ENCODE measurements around the gene MFNG.

Gene MFNG

GRCh38 chr22:37445501-37445900, 40.7 kb downstream of the MFNG start:
- H3K4me3 ChIP-seq (ENCODE audit: low read length), result no peak overlapping the region
- TF ChIP-seq, protein P1, sequence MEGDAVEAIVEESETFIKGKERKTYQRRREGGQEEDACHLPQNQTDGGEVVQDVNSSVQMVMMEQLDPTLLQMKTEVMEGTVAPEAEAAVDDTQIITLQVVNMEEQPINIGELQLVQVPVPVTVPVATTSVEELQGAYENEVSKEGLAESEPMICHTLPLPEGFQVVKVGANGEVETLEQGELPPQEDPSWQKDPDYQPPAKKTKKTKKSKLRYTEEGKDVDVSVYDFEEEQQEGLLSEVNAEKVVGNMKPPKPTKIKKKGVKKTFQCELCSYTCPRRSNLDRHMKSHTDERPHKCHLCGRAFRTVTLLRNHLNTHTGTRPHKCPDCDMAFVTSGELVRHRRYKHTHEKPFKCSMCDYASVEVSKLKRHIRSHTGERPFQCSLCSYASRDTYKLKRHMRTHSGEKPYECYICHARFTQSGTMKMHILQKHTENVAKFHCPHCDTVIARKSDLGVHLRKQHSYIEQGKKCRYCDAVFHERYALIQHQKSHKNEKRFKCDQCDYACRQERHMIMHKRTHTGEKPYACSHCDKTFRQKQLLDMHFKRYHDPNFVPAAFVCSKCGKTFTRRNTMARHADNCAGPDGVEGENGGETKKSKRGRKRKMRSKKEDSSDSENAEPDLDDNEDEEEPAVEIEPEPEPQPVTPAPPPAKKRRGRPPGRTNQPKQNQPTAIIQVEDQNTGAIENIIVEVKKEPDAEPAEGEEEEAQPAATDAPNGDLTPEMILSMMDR (IDR thresholded peaks at IDR 0.05; ENCODE audit: insufficient read depth, low read depth, low read length, missing control alignments), result no peak
- no peak for DNase-seq (ENCODE audit: low read depth)

DNA sequence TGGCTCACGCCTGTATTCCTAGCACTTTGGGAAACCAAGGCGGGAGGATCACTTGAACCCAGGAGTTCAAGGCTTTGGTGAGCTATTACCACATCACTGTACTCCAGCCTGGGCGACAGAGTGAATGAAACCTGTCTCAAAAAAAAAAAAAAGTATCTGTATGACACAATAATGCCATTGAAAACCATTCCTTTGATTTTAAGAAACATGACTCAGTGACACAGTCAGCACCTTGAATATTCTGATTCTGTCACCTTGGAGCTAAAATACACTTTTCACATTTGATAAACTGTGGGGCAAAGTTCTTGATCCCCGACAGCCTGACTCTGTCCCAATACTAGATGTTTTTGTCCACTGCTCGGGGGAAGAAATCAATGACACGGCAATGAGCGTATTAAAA, 42.2 kb downstream of the MFNG start:
- TF ChIP-seq, protein P1 (IDR thresholded peaks at IDR 0.05; ENCODE audit: insufficient read depth, low read depth, low read length, missing control alignments), result no peak
- DNase-seq (ENCODE audit: low read depth), result peak; percentile 35
- H3K4me3 ChIP-seq (ENCODE audit: low read length), result no peak overlapping the region

- TF ChIP-seq, protein P1 (IDR thresholded peaks at IDR 0.05; ENCODE audit: insufficient read depth, low read depth, low read length, missing control alignments), result no peak
- no peak for DNase-seq (ENCODE audit: low read depth)
- H3K4me3 ChIP-seq (ENCODE audit: low read length), result no peak overlapping the region
Measured at GRCh38 chr22:37443086-37443485, 43.1 kb downstream of the MFNG start.

DNA sequence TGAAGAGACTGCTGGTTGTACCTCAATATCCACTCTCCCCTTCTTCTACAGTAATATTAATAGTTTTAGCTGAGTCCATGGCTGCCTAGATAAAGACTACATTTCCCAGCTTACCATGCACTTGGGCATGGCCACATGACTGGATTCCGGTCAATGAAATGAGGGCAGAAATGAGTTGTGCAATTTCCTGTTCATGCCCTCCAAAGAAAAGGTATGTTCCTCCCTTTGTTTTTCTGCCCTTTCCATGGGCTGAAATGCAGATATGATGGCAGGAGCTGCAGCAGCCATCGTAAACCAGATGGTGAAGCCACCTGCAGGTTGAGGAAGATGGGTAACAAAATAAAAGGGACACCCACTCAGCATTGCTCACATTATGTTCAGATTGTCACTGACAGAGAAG, 43.6 kb downstream of the MFNG start:
- no peak overlapping the region for H3K4me3 ChIP-seq (ENCODE audit: low read length)
- DNase-seq (ENCODE audit: low read depth), result peak; percentile 57
- TF ChIP-seq, protein P1 (IDR thresholded peaks at IDR 0.05; ENCODE audit: insufficient read depth, low read depth, low read length, missing control alignments), result no peak

GRCh38 chr22:37442135-37442534, 44.0 kb downstream of the MFNG start:
- no peak overlapping the region for H3K4me3 ChIP-seq (ENCODE audit: low read length)
- no peak for DNase-seq (ENCODE audit: low read depth)
- TF ChIP-seq, protein P1 (IDR thresholded peaks at IDR 0.05; ENCODE audit: insufficient read depth, low read depth, low read length, missing control alignments), result no peak

- H3K4me3 ChIP-seq (ENCODE audit: low read length), result no peak overlapping the region
- TF ChIP-seq, protein P1 (IDR thresholded peaks at IDR 0.05; ENCODE audit: insufficient read depth, low read depth, low read length, missing control alignments), result no peak
- no peak for DNase-seq (ENCODE audit: low read depth)
Measured at GRCh38 chr22:37440875-37441274, 45.3 kb downstream of the MFNG start.

DNA sequence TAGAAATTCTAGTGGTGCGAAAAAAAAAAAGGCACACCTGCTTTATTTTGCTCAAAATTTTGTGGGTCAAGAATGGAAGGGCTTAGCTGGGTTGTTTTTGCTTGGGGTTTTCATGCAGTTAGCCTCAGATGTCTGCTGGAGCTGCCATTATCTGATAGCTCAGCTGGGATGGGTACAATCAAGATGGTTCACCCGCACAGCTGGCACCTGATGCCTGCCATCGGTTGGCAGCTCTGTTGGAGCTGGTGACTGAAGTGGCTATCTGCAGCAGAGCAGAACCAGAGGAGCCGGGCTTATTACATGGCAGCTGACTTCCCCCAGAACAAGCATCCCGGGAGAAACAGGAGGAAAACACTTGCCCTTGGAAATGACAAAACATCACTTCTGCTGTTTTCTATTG, 46.8 kb downstream of the MFNG start:
- no peak for DNase-seq (ENCODE audit: low read depth)
- TF ChIP-seq, protein P1 (IDR thresholded peaks at IDR 0.05; ENCODE audit: insufficient read depth, low read depth, low read length, missing control alignments), result no peak
- H3K4me3 ChIP-seq (ENCODE audit: low read length), result no peak overlapping the region
